ENCODE results near the gene FHAD1. TPM values are rescaled to one million over a fixed set of nuclear protein-coding genes. Genes with fewer than 3 reads are reported as not detected.

FHAD1 gene
- total RNA-seq, 1 experiment from 2014 or later: 3.5 TPM

DNA sequence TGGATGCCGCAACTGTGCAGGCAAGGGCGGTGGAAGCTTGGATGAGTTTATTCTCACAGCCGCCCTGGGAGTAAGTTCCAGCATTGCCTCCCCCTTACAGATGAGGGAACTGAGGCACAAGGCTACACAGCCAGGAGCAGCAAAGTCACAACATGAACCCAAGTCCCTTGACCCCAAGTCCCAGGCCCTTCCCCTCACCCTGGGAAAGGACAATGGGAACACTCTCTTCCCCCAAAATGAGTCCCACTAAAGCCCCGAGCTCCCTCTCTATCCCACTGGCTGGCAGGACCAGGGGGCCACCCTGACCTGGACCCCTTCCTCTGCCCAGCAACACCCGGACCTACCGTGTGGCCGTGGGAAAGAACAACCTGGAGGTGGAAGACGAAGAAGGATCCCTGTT is 195.1 kb downstream of the FHAD1 start:
- Histone ChIP-seq H3K27me3 (ENCODE audit: insufficient read depth, low read length) (no peaks in the 10 kb centered on the region), H4K20me1 (ENCODE audit: insufficient read depth) (no peaks in the 10 kb centered on the region), H3K9ac (ENCODE audit: low read length) (no peak overlapping the region), H3K79me2 (ENCODE audit: insufficient read depth, low read length) (no peaks in the 10 kb centered on the region), H3K9me3 (ENCODE audit: control insufficient read depth in 1 of 2, insufficient read depth in 1 of 2, low read depth in 1 of 2, low read length in 2 of 2) (no peaks in the 10 kb centered on the region), H3K27ac (ENCODE audit: low read depth, low read length) (no peak overlapping the region), H3K36me3 (ENCODE audit: control insufficient read depth in 1 of 2, insufficient read depth in 2 of 2, low read length in 2 of 2) (no peaks in the 10 kb centered on the region), H3K4me1 (ENCODE audit: control insufficient read depth in 1 of 2, insufficient read depth in 2 of 2, low read length in 2 of 2) (no peaks in the 10 kb centered on the region), H3K4me2 (ENCODE audit: low read length) (no peak overlapping the region), H3K4me3 (replicated peaks in 1 of 2; ENCODE audit: low read depth in 1 of 2, low read length in 2 of 2) (no peak overlapping the region), H2AFZ (ENCODE audit: low read depth, low read length, poor library complexity, severe bottlenecking) (no peak overlapping the region), H3K9me2 (ENCODE audit: insufficient read depth) (no peaks in the 10 kb centered on the region)
- RAD21 ChIA-PET (ENCODE audit: low non-redundant PET in 1 of 2, low total read pairs in 2 of 2, uncharacterized antibody in 2 of 2, unreplicated experiment in 2 of 2): no interaction called here
- TF ChIP-seq YY1 (IDR thresholded peaks at IDR 0.05; ENCODE audit: extremely low read depth, insufficient replicate concordance, low read depth, low read length): no peak
- no peak for TF ChIP-seq ZNF274 (IDR thresholded peaks at IDR 0.05; ENCODE audit: low read depth, low read length)
- no peak for TF ChIP-seq EGR1 (IDR thresholded peaks at IDR 0.05; ENCODE audit: low read depth)
- no peak for TF ChIP-seq CEBPB (IDR thresholded peaks at IDR 0.05; ENCODE audit: low read depth)
- intact Hi-C loops (cut with micrococcal nuclease): no loop called here
- CTCF ChIA-PET: no interaction called here
- POLR2A ChIA-PET: no interaction called here
- no TSS peak for BruUV-seq (replicated peaks)
- no peak for ATAC-seq
- DNase-seq (ENCODE audit: low read depth, low spot score): no peak

DNA sequence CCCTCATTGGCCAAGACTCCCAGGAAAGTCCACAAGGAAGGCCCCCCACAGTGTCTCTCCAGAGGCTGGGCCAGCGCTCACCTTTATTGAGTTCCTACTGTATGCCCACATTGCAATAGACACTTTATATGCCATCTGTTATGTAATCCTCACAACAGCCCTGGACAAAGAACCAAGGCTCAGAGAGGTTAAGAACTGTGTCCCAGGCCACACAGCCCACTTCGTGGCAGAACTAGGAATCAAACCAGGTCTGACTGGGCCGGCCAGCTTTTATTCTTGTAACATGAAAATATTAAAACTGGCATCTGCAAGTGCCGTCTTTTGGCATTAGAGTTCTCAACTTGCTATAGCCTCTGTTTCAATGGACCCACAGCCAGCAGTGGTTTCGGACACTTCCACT is 195.7 kb downstream of the FHAD1 start:
- H3K27ac ChIP-seq (ENCODE audit: low read depth, low read length): no peak overlapping the region
- no peaks in the 10 kb centered on the region for H3K79me2 ChIP-seq (ENCODE audit: insufficient read depth, low read length)
- no peak overlapping the region for H3K9ac ChIP-seq (ENCODE audit: low read length)
- H3K9me3 ChIP-seq (ENCODE audit: control insufficient read depth in 1 of 2, insufficient read depth in 1 of 2, low read depth in 1 of 2, low read length in 2 of 2): no peaks in the 10 kb centered on the region
- no peaks in the 10 kb centered on the region for H3K27me3 ChIP-seq (ENCODE audit: insufficient read depth, low read length)
- no peaks in the 10 kb centered on the region for H4K20me1 ChIP-seq (ENCODE audit: insufficient read depth)
- no peak overlapping the region for H3K4me2 ChIP-seq (ENCODE audit: low read length)
- no peaks in the 10 kb centered on the region for H3K4me1 ChIP-seq (ENCODE audit: control insufficient read depth in 1 of 2, insufficient read depth in 2 of 2, low read length in 2 of 2)
- ChIA-PET POLR2A (interaction anchor here (0.5 kb wide), 1 partner anchor 202 kb away, joined by 3 read pairs; no protein-coding TSS in a partner anchor), CTCF (interaction anchor here (1.7 kb wide), 1 partner anchor 120 kb away, joined by 3 read pairs; no protein-coding TSS in a partner anchor), RAD21 (ENCODE audit: low non-redundant PET in 1 of 2, low total read pairs in 2 of 2, uncharacterized antibody in 2 of 2, unreplicated experiment in 2 of 2) (no interaction called here)
- no peak overlapping the region for H2AFZ ChIP-seq (ENCODE audit: low read depth, low read length, poor library complexity, severe bottlenecking)
- H3K4me3 ChIP-seq (replicated peaks in 1 of 2; ENCODE audit: low read depth in 1 of 2, low read length in 2 of 2): no peak overlapping the region
- intact Hi-C loops (cut with micrococcal nuclease): no loop called here
- no peaks in the 10 kb centered on the region for H3K9me2 ChIP-seq (ENCODE audit: insufficient read depth)
- BruUV-seq (replicated peaks): no TSS peak
- TF ChIP-seq SIN3A (IDR thresholded peaks at IDR 0.05; ENCODE audit: low read depth) (no peak), SP1 (IDR thresholded peaks at IDR 0.05; ENCODE audit: low read depth) (no peak), ELF1 (IDR thresholded peaks at IDR 0.05; ENCODE audit: borderline replicate concordance, low read depth) (no peak), EGR1 (IDR thresholded peaks at IDR 0.05; ENCODE audit: low read depth) (no peak), EZH2 (IDR thresholded peaks at IDR 0.05) (no peak)
- ATAC-seq (no peak), DNase-seq (ENCODE audit: low read depth, low spot score) (no peak)
- no peaks in the 10 kb centered on the region for H3K36me3 ChIP-seq (ENCODE audit: control insufficient read depth in 1 of 2, insufficient read depth in 2 of 2, low read length in 2 of 2)

All from HCT116 (cell line).